Fibroblast of pulmonary artery (primary cell): ENCODE measurements around the gene METTL21C.
A peak's percentile ranks its signal among the peaks of the same experiment; 100 is the strongest.

Experiments
- DNase-seq: peaks from one replicate; pipeline ENCODE4 v3.0.0-alpha.2; 2010; ENCODE audit warnings: low read depth
- H3K4me3 ChIP-seq: replicated peaks from 2 replicates; pipeline ENCODE4 v1.5.1; 2011; ENCODE audit warnings: low read depth, mild to moderate bottlenecking, control low read depth, low read length, moderate library complexity
- TF ChIP-seq, protein P1 (sequence below): IDR thresholded peaks from 2 replicates; pipeline ENCODE4 v1.5.1; 2011; ENCODE audit warnings: mild to moderate bottlenecking, control low read depth, low read length, inconsistent platforms; ENCODE audit errors: missing control alignments

METTL21C gene

DNA sequence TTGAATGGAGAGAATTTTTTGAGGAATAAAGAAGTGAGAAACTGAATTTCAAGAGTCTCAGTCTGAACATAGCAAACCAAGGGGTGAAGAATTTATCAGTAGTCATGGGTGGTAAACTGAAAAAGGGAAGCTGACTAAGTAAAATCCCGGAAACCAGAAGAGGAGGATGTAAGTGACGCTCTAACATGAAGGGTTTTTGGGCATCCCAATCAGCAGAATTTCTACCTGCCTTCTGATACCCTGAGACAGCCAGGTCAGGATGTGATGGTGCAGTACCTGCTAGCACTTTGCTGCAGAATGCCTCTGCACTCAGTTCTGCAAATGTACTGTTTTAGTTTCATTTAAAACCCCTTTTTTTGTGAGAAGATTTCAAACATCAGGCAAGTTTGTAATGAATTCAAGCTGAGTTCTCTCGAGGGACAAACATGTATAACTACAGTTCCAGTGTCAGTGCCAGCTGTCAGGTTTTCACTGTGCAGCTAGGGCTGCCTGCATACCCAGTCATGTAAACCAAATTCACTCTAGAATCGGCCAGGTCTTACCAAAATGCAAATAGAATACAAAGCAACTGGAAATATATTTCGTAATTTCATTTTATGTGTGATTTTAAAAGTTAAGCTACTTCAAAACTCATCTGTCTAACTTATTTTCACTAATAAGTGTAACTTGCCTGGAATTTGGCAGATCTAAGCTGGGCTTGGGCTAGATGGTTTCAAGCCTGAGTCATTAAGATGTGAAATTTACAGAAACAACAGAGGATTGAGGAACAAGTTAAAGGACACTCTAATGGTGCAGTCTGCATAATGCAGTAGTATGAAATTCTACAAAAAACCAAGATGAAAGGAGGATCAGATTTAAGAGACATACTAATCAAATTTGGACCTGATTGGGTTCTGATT lies 13.8 kb downstream of the METTL21C start:
- TF ChIP-seq, protein P1, sequence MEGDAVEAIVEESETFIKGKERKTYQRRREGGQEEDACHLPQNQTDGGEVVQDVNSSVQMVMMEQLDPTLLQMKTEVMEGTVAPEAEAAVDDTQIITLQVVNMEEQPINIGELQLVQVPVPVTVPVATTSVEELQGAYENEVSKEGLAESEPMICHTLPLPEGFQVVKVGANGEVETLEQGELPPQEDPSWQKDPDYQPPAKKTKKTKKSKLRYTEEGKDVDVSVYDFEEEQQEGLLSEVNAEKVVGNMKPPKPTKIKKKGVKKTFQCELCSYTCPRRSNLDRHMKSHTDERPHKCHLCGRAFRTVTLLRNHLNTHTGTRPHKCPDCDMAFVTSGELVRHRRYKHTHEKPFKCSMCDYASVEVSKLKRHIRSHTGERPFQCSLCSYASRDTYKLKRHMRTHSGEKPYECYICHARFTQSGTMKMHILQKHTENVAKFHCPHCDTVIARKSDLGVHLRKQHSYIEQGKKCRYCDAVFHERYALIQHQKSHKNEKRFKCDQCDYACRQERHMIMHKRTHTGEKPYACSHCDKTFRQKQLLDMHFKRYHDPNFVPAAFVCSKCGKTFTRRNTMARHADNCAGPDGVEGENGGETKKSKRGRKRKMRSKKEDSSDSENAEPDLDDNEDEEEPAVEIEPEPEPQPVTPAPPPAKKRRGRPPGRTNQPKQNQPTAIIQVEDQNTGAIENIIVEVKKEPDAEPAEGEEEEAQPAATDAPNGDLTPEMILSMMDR: no peak
- peak; percentile 18 for DNase-seq

DNA sequence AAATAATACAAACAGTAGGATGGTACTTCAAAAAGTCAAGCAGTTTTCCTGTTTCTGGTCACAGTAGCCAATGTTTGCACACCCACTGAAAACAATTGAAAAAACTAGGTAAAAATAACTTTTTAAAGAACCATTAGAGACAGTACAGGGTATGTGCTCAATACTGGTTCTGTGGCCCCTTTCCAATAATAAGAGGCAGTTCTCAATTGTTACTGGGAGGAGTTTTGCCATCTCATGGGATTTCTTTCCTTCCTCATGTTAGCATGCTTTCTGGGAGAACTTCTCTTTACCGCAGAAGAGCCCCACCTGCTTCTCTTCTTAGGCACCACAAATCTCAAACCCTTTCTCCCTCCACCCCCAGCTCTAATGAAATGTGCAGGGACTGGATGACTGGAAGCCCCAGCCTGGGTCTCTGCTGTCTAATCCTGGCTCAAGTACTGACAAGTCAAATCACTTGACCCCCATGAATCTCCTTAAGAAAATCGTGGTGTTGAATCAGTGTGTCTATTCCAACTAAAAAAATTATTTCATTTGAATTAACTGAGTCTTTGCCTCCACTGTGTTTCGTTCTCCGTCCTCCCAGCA lies 14.6 kb downstream of the METTL21C start:
- H3K4me3 ChIP-seq: no peak overlapping the region
- TF ChIP-seq, protein P1: no peak
- DNase-seq: no peak

More for the DNA sequence above, 13.8 kb downstream of the METTL21C start:
- no peak overlapping the region for H3K4me3 ChIP-seq

DNA sequence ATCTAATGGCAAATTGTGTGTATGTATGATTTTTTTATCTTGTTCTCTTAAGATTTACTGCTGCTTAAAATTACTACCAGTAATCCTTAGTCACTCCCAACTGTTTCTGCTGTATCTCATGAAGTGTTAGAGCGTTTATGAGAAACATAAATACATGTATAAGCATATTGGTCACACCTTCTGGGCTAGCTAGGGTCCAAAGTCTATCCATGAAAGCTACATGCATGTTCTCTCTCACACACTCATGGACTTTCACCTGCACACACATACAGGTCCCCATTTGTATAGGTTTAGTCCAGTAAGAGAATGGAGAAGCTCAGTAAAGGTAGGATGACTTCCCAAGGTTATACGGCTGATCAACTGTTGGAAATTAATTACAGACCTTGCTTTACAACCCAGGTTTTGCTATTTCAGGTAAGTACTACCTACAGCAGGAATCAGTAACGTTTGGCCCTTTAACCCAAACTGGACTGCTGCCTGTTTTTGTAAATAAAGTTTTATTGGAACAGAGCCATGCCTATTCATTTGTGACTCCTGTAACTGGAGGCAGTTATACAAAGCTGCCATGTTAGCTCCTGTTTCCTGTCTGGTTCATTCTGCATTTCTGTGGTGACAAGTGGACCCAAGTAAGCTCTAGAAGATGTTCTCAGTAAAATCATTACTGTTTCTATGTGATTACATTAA lies 15.3 kb downstream of the METTL21C start:
- TF ChIP-seq, protein P1: no peak
- no peak for DNase-seq
- no peak overlapping the region for H3K4me3 ChIP-seq

DNA sequence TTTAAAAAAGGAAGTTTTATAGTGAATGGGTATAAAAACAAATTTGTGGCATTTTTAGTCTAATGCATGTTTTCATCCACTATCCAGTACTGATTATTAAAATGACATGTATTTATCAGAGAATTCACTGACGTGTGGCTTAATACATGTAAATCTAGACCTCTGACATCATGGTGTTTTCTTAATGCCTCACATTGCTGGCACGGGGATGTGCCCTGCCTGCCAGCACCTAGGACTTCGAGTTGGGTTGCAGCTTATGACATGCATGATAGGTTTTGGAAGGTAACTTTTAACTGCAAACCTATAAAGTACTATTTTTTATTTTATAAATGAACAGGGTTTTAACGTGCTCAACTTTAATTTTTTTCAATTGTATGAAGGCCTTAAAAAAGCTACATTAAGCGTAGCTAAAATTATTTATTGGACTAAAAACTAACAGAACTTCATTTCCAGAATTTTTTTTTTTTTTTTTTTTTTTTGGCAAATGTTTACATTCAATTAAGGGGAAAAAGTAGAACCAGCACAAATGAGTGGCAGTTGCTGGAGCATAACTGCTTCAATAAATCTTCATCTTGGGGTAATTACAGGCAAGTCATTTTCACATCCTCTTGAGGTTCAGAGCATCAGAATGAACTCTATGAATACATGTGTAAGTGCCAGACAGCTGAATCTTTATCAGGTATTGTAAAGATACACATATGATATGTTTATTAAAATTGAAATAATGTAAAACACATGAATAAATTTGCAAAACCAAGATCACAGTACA lies 16.3 kb downstream of the METTL21C start:
- no peak for DNase-seq
- H3K4me3 ChIP-seq: no peak overlapping the region
- TF ChIP-seq, protein P1: no peak

DNA sequence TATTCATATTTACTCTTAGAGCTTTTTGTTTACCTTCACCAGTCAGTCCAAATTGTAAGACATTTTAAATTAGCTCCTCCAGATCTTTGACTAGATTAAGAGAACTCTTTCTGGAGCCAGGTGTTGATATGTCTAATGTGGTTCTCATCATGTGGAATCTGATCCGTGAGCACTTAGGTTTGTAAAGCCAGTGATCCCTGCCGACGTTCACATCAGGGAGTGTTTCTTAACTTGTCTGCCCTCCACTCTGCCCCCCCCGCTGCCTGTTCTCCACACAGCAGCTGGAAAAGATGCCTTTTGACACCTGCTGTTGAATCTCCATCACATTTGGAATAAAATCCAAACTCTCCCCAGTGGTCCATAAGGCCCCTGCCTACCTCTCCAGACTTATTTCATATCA lies 17.7 kb downstream of the METTL21C start:
- no peak for DNase-seq
- H3K4me3 ChIP-seq: no peak overlapping the region
- TF ChIP-seq, protein P1: no peak

DNA sequence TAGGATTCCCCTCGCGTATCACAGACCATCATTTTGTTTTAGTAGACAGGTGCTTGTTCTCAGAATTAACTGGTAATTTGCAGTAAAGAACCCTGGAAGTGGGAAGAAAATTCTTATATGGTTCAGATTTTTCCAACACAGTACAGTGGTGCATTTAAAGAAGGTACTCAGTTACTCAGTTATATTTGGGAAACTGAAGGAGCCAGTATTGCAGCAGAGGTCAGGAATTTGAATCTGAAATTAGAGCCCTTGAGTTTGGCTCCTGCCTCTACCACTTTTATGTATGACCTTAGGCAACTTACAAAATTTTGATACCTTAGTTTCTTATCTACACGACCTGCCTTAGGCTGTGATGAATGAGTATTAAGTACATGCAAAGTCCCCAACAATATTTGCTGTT lies 19.7 kb downstream of the METTL21C start:
- no peak overlapping the region for H3K4me3 ChIP-seq
- TF ChIP-seq, protein P1: no peak
- no peak for DNase-seq
